HEK293 (cell line): ENCODE measurements around the gene CENPQ.

Source experiments
- CTCF ChIP-seq: fragments of 450-650 bp; formaldehyde crosslinking; IDR thresholded peaks from 2 replicates; pipeline ENCODE4 v1.5.1; 2016; ENCODE audit warnings: missing biosample characterization, missing genetic modification characterization
- HOXA7 ChIP-seq: sonication (generic); formaldehyde crosslinking; IDR thresholded peaks from 2 replicates; pipeline ENCODE4 v1.8.1; 2022; ENCODE audit warnings: missing genetic modification reagents, borderline replicate concordance
- SALL2 ChIP-seq: fragments of 450-650 bp; formaldehyde crosslinking; IDR thresholded peaks from 2 replicates; pipeline ENCODE4 v1.5.0; 2017; ENCODE audit warnings: missing biosample characterization, mild to moderate bottlenecking, missing genetic modification characterization, borderline replicate concordance
- YY1 ChIP-seq: fragments of 450-650 bp; formaldehyde crosslinking; IDR thresholded peaks from 2 replicates; pipeline ENCODE4 v1.5.1; 2018; ENCODE audit warnings: missing biosample characterization, missing genetic modification characterization
- ZBTB11 ChIP-seq: fragments of 450-650 bp; formaldehyde crosslinking; conservative IDR thresholded peaks from 2 replicates; pipeline ENCODE4 v1.5.1; 2016; ENCODE audit warnings: low read depth, missing biosample characterization, missing genetic modification characterization
- ZNF274 ChIP-seq, 2 experiments: fragments of 200-500 bp in 1 of 2; fragments of 450-650 bp in 1 of 2; sonication (Bioruptor generic) in 1 of 2; formaldehyde crosslinking in 1 of 2; IDR thresholded peaks; 2 replicates each; pipeline versions ENCODE4 v1.5.1 to v1.6.1; 2014 to 2016; ENCODE audit warnings: borderline replicate concordance in 1 of 2, inconsistent platforms in 1 of 2, low read length in 1 of 2, missing biosample characterization in 1 of 2, missing genetic modification characterization in 1 of 2
- ZNF280D ChIP-seq: fragments of 450-650 bp; formaldehyde crosslinking; IDR thresholded peaks from 2 replicates; pipeline ENCODE4 v1.5.1; 2016; ENCODE audit warnings: missing biosample characterization, missing genetic modification characterization
- ZNF302 ChIP-seq: fragments of 450-650 bp; formaldehyde crosslinking; IDR thresholded peaks from 2 replicates; pipeline ENCODE4 v1.5.1; 2016; ENCODE audit warnings: missing biosample characterization, missing genetic modification characterization, low read depth
- ZNF350 ChIP-seq: fragments of 450-650 bp; formaldehyde crosslinking; IDR thresholded peaks from 2 replicates; pipeline ENCODE4 v1.5.0; 2017; ENCODE audit warnings: missing biosample characterization, mild to moderate bottlenecking, missing genetic modification characterization
- ZNF513 ChIP-seq: fragments of 450-650 bp; IDR thresholded peaks from 2 replicates; pipeline ENCODE4 v1.5.1; 2018; ENCODE audit warnings: missing biosample characterization, missing genetic modification characterization
- ZNF518A ChIP-seq: fragments of 450-650 bp; formaldehyde crosslinking; conservative IDR thresholded peaks from 2 replicates; pipeline ENCODE4 v1.5.1; 2016; ENCODE audit warnings: low read depth, missing biosample characterization, missing genetic modification characterization

GRCh38 chr6:49516147-49516505, 53.0 kb downstream of the CENPQ start:
- TF ChIP-seq ZNF518A (tag by site-specific recombination) = no peak
- no peak for TF ChIP-seq HOXA7 (CRISPR knock-in tag)
- TF ChIP-seq ZNF274 (IDR thresholded peaks at IDR 0.05; ENCODE audit: low read length) = no peak
- TF ChIP-seq ZNF274 (tag by site-specific recombination; IDR thresholded peaks at IDR 0.05; ENCODE audit: borderline replicate concordance) = no peak
- no peak for TF ChIP-seq ZBTB11 (tag by site-specific recombination)
- TF ChIP-seq CTCF (tag by site-specific recombination) = no peak
- TF ChIP-seq ZNF350 (tag by site-specific recombination) = no peak
- no peak for TF ChIP-seq YY1
- no peak for TF ChIP-seq ZNF302 (tag by site-specific recombination)
- TF ChIP-seq SALL2 (tag by site-specific recombination) = no peak
- TF ChIP-seq ZNF280D = no peak
- TF ChIP-seq ZNF513 (tag by site-specific recombination) = no peak
